ENCODE results near the gene CPD. TPM values are rescaled to one million over a fixed set of nuclear protein-coding genes. Genes with fewer than 3 reads are reported as not detected.
"Not testable (repeated sequence)": the region's sequence is repeated elsewhere in the genome, so short reads cannot be mapped to it uniquely, and the experiment has no call there.

CPD gene
- total RNA-seq, 2 experiments from 2014 or later = 26.2 to 30.7 TPM

GRCh38 chr17:30413109-30413508 lies 34.4 kb downstream of the CPD start:
- DNase-seq (no peak), ATAC-seq (ENCODE audit: poor library complexity) (no peak)
- H3K9me3 ChIP-seq (ENCODE audit: control insufficient read depth in 1 of 2, insufficient read depth in 1 of 2, low read length in 2 of 2) = no peaks in the 10 kb centered on the region
- H3K27ac Mint-ChIP-seq = no peak overlapping the region
- no peak overlapping the region for H3K27ac ChIP-seq (ENCODE audit: low read depth in 1 of 2, low read length in 2 of 2)
- intact Hi-C loops (cut with DNase I, micrococcal nuclease) = no loop called here
- H3K4me3 Mint-ChIP-seq = no peak overlapping the region
- POLR2A ChIA-PET = no interaction called here
- H3K4me1 Mint-ChIP-seq (ENCODE audit: low read depth) = peaks cover 23% of the 10 kb centered on the region
- CTCF ChIA-PET = interaction anchor here (0.6 kb wide), 1 partner anchor 262 kb away, joined by 3 read pairs; no protein-coding TSS in a partner anchor
- H3K9me3 Mint-ChIP-seq = peaks cover 2% of the 10 kb centered on the region
- no peaks in the 10 kb centered on the region for H3K27me3 ChIP-seq (ENCODE audit: control insufficient read depth in 1 of 2, insufficient read depth in 2 of 2, low read length in 2 of 2)
- H3K4me3 ChIP-seq (ENCODE audit: low read length) = no peak overlapping the region
- TF ChIP-seq CTCF (IDR thresholded peaks at IDR 0.05) = no peak
- peaks cover 4% of the 10 kb centered on the region for H3K36me3 Mint-ChIP-seq (ENCODE audit: low read depth)
- no peaks in the 10 kb centered on the region for H3K36me3 ChIP-seq (ENCODE audit: insufficient read depth, low read length)
- H3K4me1 ChIP-seq (ENCODE audit: insufficient read depth, low read length) = no peaks in the 10 kb centered on the region
- no peaks in the 10 kb centered on the region for H3K27me3 Mint-ChIP-seq

DNA sequence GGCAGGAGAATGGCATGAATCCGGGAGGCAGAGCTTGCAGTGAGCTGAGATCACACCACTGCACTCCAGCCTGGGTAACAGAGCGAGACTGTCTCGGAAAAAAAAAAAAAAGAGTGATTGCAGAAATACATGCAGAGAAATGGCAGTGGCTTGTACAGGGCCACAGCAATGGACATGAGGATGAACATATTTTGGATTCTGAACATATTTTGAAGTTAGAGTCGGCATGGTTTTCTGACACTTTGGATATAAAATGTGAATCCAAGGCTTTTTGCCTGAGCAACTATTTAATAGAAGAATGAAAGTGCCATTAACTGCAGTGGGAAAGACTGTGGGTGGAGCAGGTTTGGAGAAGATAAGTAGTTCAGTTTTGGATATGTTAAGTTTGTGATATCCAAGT lies 35.8 kb downstream of the CPD start:
- no peaks in the 10 kb centered on the region for H3K4me1 ChIP-seq (ENCODE audit: insufficient read depth, low read length)
- no peak overlapping the region for H3K27ac ChIP-seq (ENCODE audit: low read depth in 1 of 2, low read length in 2 of 2)
- CTCF ChIA-PET = no interaction called here
- Mint-ChIP-seq H3K36me3 (ENCODE audit: low read depth) (peaks cover 4% of the 10 kb centered on the region), H3K9me3 (peaks cover 2% of the 10 kb centered on the region), H3K4me3 (no peak overlapping the region), H3K27me3 (no peaks in the 10 kb centered on the region), H3K27ac (no peak overlapping the region), H3K4me1 (ENCODE audit: low read depth) (peaks cover 17% of the 10 kb centered on the region)
- H3K9me3 ChIP-seq (ENCODE audit: control insufficient read depth in 1 of 2, insufficient read depth in 1 of 2, low read length in 2 of 2) = no peaks in the 10 kb centered on the region
- ATAC-seq (ENCODE audit: poor library complexity) (no peak), DNase-seq (no peak)
- H3K36me3 ChIP-seq (ENCODE audit: insufficient read depth, low read length) = no peaks in the 10 kb centered on the region
- no peaks in the 10 kb centered on the region for H3K27me3 ChIP-seq (ENCODE audit: control insufficient read depth in 1 of 2, insufficient read depth in 2 of 2, low read length in 2 of 2)
- no peak overlapping the region for H3K4me3 ChIP-seq (ENCODE audit: low read length)
- no peak for TF ChIP-seq CTCF (IDR thresholded peaks at IDR 0.05)
- POLR2A ChIA-PET = no interaction called here
- intact Hi-C loops (cut with DNase I, micrococcal nuclease) = no loop called here

GRCh38 chr17:30415491-30415890 lies 36.8 kb downstream of the CPD start:
- peaks cover 4% of the 10 kb centered on the region for H3K36me3 Mint-ChIP-seq (ENCODE audit: low read depth)
- POLR2A ChIA-PET = no interaction called here
- no peaks in the 10 kb centered on the region for H3K36me3 ChIP-seq (ENCODE audit: insufficient read depth, low read length)
- intact Hi-C loops (cut with DNase I, micrococcal nuclease) = no loop called here
- peaks cover 16% of the 10 kb centered on the region for H3K4me1 Mint-ChIP-seq (ENCODE audit: low read depth)
- H3K4me1 ChIP-seq (ENCODE audit: insufficient read depth, low read length) = no peaks in the 10 kb centered on the region
- H3K4me3 ChIP-seq (ENCODE audit: low read length) = no peak overlapping the region
- H3K9me3 ChIP-seq (ENCODE audit: control insufficient read depth in 1 of 2, insufficient read depth in 1 of 2, low read length in 2 of 2) = no peaks in the 10 kb centered on the region
- H3K4me3 Mint-ChIP-seq = no peak overlapping the region
- H3K27me3 Mint-ChIP-seq = no peaks in the 10 kb centered on the region
- H3K27ac ChIP-seq (ENCODE audit: low read depth in 1 of 2, low read length in 2 of 2) = no peak overlapping the region
- no peaks in the 10 kb centered on the region for H3K27me3 ChIP-seq (ENCODE audit: control insufficient read depth in 1 of 2, insufficient read depth in 2 of 2, low read length in 2 of 2)
- CTCF ChIA-PET = no interaction called here
- H3K9me3 Mint-ChIP-seq = peaks cover 2% of the 10 kb centered on the region
- no peak for ATAC-seq (ENCODE audit: poor library complexity)
- no peak overlapping the region for H3K27ac Mint-ChIP-seq
- no peak for TF ChIP-seq CTCF (IDR thresholded peaks at IDR 0.05)
- DNase-seq = no peak

DNA sequence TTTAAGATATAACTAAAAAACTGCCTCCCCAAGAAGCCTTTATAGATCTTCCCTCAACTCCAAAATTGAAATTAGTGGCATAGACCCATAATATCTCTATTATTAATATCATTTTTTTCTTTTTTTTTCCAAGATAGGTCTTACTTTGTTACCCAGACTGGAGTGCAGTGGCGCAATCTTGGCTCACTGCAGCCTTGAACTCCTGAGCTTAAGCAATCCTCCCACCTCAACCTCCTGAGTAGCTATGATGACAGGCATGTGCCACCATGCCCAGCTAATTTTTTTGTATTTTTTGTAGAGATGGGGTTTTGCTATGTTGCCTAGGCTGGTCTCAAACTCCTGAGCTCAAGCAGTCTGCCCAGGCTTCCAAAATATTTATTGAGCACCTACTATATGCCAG lies 39.3 kb downstream of the CPD start:
- H3K36me3 Mint-ChIP-seq (ENCODE audit: low read depth) = peaks cover 27% of the 10 kb centered on the region
- POLR2A ChIA-PET = not testable (repeated sequence)

More for the DNA sequence above, 39.3 kb downstream of the CPD start:
- DNase-seq; H3K27me3 ChIP-seq (ENCODE audit: control insufficient read depth in 1 of 2, insufficient read depth in 2 of 2, low read length in 2 of 2); H3K27ac ChIP-seq (ENCODE audit: low read depth in 1 of 2, low read length in 2 of 2); H3K9me3 ChIP-seq (ENCODE audit: control insufficient read depth in 1 of 2, insufficient read depth in 1 of 2, low read length in 2 of 2); H3K27ac Mint-ChIP-seq; H3K4me3 ChIP-seq (ENCODE audit: low read length); H3K27me3 Mint-ChIP-seq; H3K9me3 Mint-ChIP-seq; ATAC-seq (ENCODE audit: poor library complexity); H3K4me1 ChIP-seq (ENCODE audit: insufficient read depth, low read length); intact Hi-C loops (cut with DNase I, micrococcal nuclease); CTCF ChIA-PET; H3K4me1 Mint-ChIP-seq (ENCODE audit: low read depth); H3K4me3 Mint-ChIP-seq: not testable (repeated sequence)
- H3K36me3 ChIP-seq (ENCODE audit: insufficient read depth, low read length) = peaks cover 19% of the 10 kb centered on the region

Measured in CD4-positive, alpha-beta T cell (primary cell).